ENCODE measurements around the gene NDUFV1.
"Not testable (repeated sequence)": the region's sequence is repeated elsewhere in the genome, so short reads cannot be mapped to it uniquely, and the experiment has no call there.

NDUFV1 gene

DNA sequence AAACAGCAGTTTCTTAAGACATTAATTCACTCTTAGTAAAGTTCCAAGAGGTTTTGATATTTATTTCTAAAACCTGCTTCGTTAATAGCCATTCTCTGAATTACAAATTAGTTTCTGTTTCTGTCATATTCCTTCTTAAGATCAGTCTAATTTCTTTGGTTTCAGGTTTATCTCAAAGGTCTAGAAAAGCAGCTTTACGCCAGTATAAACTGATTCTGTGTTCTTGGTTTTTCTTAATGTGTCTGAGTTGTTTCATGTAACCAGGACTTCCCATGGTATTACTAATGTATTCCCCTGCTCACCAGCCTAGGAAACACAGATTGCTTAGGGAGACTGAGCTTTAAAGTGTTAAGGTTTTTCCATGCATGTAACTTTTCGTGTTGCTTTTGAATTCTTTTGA, 50.6 kb downstream of the NDUFV1 start:
- Histone ChIP-seq H3K27me3 (ENCODE audit: control insufficient read depth, insufficient read depth, low read length) (no peaks in the 10 kb centered on the region), H3K4me2 (ENCODE audit: low read length) (no peak overlapping the region), H3K4me1 (no peaks in the 10 kb centered on the region), H3K27ac (no peak overlapping the region), H3K9ac (no peak overlapping the region), H3K79me2 (no peaks in the 10 kb centered on the region), H3K36me3 (ENCODE audit: control insufficient read depth, insufficient read depth, low read length) (no peaks in the 10 kb centered on the region), H3K4me3 (ENCODE audit: low read depth, low read length) (no peak overlapping the region), H2AFZ (no peak overlapping the region), H3K9me3 (ENCODE audit: control insufficient read depth, low read length) (no peaks in the 10 kb centered on the region)
- TF ChIP-seq, protein P1, sequence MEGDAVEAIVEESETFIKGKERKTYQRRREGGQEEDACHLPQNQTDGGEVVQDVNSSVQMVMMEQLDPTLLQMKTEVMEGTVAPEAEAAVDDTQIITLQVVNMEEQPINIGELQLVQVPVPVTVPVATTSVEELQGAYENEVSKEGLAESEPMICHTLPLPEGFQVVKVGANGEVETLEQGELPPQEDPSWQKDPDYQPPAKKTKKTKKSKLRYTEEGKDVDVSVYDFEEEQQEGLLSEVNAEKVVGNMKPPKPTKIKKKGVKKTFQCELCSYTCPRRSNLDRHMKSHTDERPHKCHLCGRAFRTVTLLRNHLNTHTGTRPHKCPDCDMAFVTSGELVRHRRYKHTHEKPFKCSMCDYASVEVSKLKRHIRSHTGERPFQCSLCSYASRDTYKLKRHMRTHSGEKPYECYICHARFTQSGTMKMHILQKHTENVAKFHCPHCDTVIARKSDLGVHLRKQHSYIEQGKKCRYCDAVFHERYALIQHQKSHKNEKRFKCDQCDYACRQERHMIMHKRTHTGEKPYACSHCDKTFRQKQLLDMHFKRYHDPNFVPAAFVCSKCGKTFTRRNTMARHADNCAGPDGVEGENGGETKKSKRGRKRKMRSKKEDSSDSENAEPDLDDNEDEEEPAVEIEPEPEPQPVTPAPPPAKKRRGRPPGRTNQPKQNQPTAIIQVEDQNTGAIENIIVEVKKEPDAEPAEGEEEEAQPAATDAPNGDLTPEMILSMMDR (IDR thresholded peaks at IDR 0.05) = no peak

- H3K79me2 ChIP-seq; H3K4me2 ChIP-seq (ENCODE audit: low read length); H3K4me1 ChIP-seq; H3K9me3 ChIP-seq (ENCODE audit: control insufficient read depth, low read length); H3K9ac ChIP-seq; H3K27me3 ChIP-seq (ENCODE audit: control insufficient read depth, insufficient read depth, low read length); H3K4me3 ChIP-seq (ENCODE audit: low read depth, low read length); H2AFZ ChIP-seq; H3K27ac ChIP-seq; H3K36me3 ChIP-seq (ENCODE audit: control insufficient read depth, insufficient read depth, low read length): not testable (repeated sequence)
Observed at GRCh38 chr11:67659651-67660165, 53.0 kb downstream of the NDUFV1 start.

DNA sequence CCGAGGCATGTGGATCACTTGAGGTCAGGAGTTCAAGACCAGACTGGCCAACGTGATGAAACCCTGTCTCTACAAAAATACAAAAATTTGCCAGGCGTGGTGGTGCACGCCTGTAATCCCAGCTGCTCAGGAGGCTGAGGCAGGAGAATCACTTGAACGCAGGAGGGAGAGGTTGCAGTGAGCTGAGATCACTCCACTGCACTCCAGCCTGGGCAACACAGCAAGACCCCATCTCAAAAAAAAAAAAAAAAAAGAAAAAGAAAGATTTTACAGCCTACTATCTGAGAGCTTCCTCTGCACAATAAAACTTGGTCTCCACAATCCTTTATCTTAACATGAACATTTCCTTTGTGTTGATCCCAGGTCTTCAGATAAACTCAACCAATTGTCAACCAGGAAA, 54.0 kb downstream of the NDUFV1 start:
- H3K4me2 ChIP-seq (ENCODE audit: low read length); H3K4me3 ChIP-seq (ENCODE audit: low read depth, low read length); H3K79me2 ChIP-seq; H3K27me3 ChIP-seq (ENCODE audit: control insufficient read depth, insufficient read depth, low read length); H3K9ac ChIP-seq; H3K27ac ChIP-seq; H3K9me3 ChIP-seq (ENCODE audit: control insufficient read depth, low read length); H3K4me1 ChIP-seq; H3K36me3 ChIP-seq (ENCODE audit: control insufficient read depth, insufficient read depth, low read length); H2AFZ ChIP-seq: not testable (repeated sequence)

Data from parathyroid adenoma (tissue), 2 donors.